ENCODE measurements around the gene LETM1. TPM values are rescaled to one million over a fixed set of nuclear protein-coding genes. Genes with fewer than 3 reads are reported as not detected.

The LETM1 gene
- total and polyA plus RNA-seq, 2 donors (not counting 3 experiments of a cell fraction or from before 2014, with no cell fraction given), result 25.6 to 62.5 TPM

DNA sequence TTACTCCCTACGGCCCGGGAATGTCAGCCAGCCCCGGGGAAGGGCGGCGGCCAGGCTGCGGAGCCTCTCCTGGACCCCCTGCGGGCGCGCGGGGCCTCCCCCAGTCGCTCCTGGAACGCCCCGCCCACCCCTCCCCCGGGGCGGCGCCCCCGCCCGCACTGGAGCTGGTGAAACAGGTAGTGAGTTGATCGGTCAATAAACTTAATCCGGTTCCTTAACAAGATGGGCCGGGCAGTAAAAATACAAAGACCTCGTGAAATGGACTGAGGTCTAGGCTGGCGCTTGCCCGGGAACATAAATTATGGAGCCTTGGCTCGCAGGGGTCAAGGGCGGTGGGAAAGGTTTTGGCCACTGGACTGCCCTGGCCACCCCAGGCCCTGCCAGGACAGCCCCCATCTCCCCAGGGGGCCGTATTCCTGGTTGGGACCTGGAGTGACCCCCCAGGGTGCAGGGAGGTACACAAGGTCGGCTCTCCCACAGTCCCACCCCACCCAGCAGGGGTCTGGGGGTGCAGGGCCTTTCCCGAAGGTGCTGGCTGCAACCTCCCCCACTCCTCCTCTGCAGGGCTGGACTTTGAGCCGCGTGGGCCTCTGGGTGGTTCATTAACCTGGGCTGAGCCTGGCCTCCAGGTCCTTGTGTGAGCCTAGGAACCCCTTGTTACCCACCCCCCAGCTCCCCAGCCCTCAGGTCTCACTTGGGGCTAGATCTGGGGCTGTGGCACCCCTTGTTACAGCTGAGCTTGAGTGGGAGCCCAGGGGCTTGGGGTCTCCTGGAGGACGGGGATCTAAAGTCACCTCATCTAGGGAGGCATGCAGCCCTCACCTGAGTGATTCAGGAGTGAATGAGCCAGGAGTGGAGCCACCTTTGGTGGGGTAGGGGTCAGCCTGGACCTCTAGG is 60.4 kb downstream of the LETM1 start:
- ChIA-PET CTCF (interaction anchor here (1.4 to 1.8 kb wide), 2 partner anchors 13 to 28 kb away, joined by 4 to 5 read pairs; no protein-coding TSS in a partner anchor), POLR2A (no interaction called here)
- H2AFZ ChIP-seq (ENCODE audit: low read depth, low read length), result no peak overlapping the region
- TF ChIP-seq, protein P1, sequence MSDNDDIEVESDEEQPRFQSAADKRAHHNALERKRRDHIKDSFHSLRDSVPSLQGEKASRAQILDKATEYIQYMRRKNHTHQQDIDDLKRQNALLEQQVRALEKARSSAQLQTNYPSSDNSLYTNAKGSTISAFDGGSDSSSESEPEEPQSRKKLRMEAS (IDR thresholded peaks at IDR 0.05; ENCODE audit: insufficient read depth, insufficient read length), result no peak
- TF ChIP-seq EZH2 (IDR thresholded peaks at IDR 0.05; ENCODE audit: borderline replicate concordance, low read depth, low read length, severe bottlenecking) (peak; percentile 11), POLR2AphosphoS5 (IDR thresholded peaks at IDR 0.05; ENCODE audit: insufficient read depth, low read depth, low read length) (no peak), POLR2A (IDR thresholded peaks at IDR 0.05; ENCODE audit: low read depth, low read length) (no peak), MYC (IDR thresholded peaks at IDR 0.05; ENCODE audit: low read depth, low read length) (no peak)
- TF ChIP-seq, protein P2, sequence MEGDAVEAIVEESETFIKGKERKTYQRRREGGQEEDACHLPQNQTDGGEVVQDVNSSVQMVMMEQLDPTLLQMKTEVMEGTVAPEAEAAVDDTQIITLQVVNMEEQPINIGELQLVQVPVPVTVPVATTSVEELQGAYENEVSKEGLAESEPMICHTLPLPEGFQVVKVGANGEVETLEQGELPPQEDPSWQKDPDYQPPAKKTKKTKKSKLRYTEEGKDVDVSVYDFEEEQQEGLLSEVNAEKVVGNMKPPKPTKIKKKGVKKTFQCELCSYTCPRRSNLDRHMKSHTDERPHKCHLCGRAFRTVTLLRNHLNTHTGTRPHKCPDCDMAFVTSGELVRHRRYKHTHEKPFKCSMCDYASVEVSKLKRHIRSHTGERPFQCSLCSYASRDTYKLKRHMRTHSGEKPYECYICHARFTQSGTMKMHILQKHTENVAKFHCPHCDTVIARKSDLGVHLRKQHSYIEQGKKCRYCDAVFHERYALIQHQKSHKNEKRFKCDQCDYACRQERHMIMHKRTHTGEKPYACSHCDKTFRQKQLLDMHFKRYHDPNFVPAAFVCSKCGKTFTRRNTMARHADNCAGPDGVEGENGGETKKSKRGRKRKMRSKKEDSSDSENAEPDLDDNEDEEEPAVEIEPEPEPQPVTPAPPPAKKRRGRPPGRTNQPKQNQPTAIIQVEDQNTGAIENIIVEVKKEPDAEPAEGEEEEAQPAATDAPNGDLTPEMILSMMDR (IDR thresholded peaks at IDR 0.05; ENCODE audit: extremely low read depth in 1 of 2, insufficient read depth in 1 of 2, low read depth in 1 of 2, low read length in 2 of 2), result no peak
- DNase-seq (ENCODE audit: low read depth, low spot score) (no peak), FAIRE-seq (no peak)
- dilution Hi-C loops (cut with MboI; ENCODE audit: extremely low pct_ligation_motif_present, low sequenced_read_pairs), result no loop called here
- no peak overlapping the region for H3K4me2 ChIP-seq (ENCODE audit: insufficient read depth, low read length)
- no peak overlapping the region for H3K27ac ChIP-seq (ENCODE audit: insufficient read depth, low read depth, low read length)
- H3K27me3 ChIP-seq (ENCODE audit: control insufficient read depth in 2 of 2, insufficient read depth in 2 of 2, low read length in 2 of 2), result peaks cover 16 to 24% of the 10 kb centered on the region in 2 experiments
- BruUV-seq (replicated peaks), result no TSS peak
- no peaks in the 10 kb centered on the region for H3K4me1 ChIP-seq (ENCODE audit: control insufficient read depth, extremely low read depth, insufficient read depth, low read length)
- H3K36me3 ChIP-seq (ENCODE audit: control insufficient read depth in 2 of 2, extremely low read depth in 1 of 2, insufficient read depth in 2 of 2, low read length in 2 of 2), result no peaks in the 10 kb centered on the region
- no peaks in the 10 kb centered on the region for H4K20me1 ChIP-seq (replicated peaks; ENCODE audit: control insufficient read depth, extremely low read depth, insufficient read depth, low read length)
- H3K9ac ChIP-seq (replicated peaks; ENCODE audit: extremely low read depth, insufficient read depth, low read length), result no peak overlapping the region
- intact Hi-C loops (cut with micrococcal nuclease), result no loop called here
- H3K79me2 ChIP-seq (ENCODE audit: control insufficient read depth, insufficient read depth, low read length), result no peaks in the 10 kb centered on the region
- H3K9me1 ChIP-seq (replicated peaks; ENCODE audit: control insufficient read depth, extremely low read depth, insufficient read depth, low read length), result no peaks in the 10 kb centered on the region
- no peaks in the 10 kb centered on the region for H3K9me3 ChIP-seq (replicated peaks; ENCODE audit: control insufficient read depth, insufficient read depth, low read length)
- H3K4me3 ChIP-seq (replicated peaks in 1 of 3; ENCODE audit: insufficient read depth in 1 of 3, low read depth in 1 of 3, low read length in 3 of 3), result no peak overlapping the region

Data from endothelial cell of umbilical vein (primary cell).